ENCODE results near the gene SF1.

SF1 gene

DNA sequence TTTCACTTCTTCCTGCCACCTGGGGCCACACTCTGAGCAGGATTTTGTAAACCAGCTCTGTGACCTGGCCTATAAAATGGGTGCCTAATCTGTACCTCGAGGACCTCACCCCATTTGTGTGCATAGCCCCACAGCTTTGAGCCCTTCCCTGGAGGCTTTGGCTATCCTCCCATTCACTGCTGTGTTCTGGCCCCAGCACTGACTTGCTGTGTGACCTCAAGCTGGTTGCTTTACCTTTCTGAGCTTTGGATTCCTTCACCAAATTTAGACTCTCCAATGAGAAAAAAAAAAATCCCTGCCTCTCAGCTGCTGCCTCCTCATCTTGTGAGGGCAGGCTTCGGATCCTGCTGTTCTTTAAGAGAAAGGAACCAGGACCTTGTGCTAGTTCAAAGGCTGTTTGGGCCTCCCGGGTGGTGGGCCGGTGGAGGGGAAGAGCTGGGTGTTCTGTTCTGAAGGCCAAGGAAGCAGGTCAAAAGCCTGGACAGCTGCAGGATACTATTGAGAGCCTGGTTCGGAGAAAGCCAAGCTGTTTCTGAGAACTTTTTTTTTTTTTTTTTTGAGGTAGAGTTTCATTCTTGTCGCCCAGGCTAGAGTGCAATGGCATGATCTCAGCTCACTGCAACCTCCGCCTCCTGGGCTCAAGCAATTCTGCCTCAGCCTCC is 17.5 kb downstream of the SF1 start:
- DNase-seq: no peak

DNA sequence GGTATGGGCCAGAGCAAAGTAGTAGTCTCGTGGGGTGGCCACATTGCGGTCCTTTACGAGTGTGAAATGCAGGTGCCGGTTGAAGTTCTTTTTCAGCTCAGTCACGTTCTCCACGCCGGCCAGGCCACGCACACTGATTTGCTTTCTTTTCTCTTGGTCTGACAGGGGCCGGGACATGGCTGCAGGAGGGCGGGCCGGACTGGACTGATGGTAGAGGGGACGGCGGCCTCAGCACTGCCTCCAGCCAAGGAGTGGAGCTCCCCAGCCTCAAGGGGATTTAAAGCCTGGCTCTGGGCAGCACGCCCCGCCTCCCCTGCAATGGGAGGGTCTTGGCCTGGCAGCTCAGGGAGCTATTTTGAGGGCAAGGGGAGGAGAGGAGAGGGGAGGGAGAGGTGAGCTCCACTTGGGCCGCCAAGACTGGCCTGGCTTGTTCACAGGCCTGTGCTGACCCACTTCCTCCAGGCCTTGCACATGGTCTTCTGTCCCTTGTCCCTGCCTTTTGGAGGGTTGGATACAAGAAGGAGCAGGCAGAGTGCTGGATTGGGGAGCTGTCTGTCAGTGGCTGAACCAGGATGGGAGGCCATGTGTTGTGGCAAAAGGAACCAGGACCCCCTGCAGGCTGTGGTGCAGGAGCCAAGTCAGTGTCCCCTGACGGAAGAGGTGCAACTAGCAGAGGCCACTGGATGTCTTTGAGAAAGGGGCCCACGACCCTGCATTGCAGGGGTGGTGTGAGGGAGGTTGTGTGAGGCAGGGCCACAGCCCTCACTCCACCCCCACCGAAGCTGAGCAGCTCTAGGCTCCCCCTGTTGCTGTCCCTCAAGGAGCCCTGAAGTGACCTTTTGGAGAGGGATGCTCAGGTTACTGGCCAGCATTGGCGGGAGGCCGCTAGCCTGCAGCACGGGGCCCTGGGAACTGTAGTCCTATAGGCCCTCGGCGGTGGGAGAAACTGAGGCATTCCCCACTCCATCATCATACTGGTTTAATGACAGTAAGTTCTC is 18.3 kb downstream of the SF1 start, which contains the start of gene PYGM:
TSS of gene PYGM (minus strand) at position 253 of the 998 bp plus-strand sequence. CDS start at position 177, 76 bp downstream.
- ATAC-seq (no peak), DNase-seq (no peak)

More for the DNA sequence above, 17.5 kb downstream of the SF1 start:
- ATAC-seq: no peak

DNA sequence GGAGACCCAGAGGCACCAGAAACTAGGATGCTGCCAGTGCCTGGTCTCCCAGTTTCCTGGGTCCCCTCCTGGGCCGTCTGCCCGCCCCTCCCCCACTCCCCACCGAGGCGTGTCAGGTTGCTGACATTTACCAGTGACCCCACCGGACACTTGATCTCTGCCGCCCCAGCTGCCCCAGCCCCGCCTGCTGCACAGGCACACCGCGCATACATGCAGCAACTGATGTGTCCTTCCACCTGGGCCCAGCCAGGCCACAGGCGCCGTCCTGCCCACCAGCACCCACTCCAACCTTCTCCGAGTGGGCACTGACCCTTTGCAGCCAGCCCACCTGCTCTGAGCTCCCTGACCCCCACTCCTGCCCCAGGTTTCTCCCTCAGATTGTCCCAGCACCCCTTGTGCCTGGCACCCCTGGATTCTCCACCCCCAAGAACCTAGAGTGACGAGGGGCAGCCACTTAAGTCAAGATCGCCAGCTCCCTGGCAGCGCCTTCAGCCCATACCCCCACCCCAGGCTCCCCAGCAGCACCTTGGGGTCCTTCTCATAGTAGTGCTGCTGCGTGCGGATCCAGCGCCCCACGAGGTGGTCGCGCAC is 19.1 kb downstream of the SF1 start:
- ATAC-seq (no peak), DNase-seq (no peak)

DNA sequence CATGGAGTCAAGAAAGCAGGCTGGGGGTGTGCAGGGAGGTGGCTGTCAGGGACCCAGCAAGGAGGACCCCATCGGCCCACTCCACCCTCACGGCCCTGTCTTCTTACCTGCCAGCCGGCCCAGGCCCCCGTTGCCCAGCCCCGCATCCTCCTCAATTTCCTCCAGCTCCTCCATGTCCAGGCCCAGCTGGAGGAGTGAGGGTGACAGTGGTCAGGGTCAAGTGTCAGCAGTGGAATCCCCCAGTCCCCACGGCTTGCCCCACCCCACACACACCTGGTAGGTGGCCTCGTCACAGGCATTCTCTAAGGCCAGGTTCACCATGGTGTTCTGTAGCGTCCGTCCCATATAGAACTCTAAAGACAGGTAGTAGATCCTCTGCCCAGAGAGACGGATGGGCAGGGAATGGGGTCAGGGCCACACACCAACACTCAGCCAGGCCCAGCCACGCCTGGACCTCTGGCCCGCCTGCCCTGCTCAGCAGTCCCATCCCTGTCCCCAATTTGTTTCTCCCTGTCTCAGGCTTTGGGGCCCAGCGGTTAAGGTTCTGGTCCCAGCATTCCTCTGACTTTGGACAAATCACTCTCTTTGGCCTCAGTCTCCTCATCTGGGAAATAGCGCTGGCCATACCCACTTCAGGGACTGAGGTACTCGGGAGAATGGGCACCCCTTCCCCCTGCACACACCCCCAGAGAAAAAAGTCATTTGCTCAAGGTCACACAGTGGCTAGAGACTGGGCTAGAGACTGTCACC is 19.8 kb downstream of the SF1 start:
- DNase-seq: no peak
- no peak for ATAC-seq

DNA sequence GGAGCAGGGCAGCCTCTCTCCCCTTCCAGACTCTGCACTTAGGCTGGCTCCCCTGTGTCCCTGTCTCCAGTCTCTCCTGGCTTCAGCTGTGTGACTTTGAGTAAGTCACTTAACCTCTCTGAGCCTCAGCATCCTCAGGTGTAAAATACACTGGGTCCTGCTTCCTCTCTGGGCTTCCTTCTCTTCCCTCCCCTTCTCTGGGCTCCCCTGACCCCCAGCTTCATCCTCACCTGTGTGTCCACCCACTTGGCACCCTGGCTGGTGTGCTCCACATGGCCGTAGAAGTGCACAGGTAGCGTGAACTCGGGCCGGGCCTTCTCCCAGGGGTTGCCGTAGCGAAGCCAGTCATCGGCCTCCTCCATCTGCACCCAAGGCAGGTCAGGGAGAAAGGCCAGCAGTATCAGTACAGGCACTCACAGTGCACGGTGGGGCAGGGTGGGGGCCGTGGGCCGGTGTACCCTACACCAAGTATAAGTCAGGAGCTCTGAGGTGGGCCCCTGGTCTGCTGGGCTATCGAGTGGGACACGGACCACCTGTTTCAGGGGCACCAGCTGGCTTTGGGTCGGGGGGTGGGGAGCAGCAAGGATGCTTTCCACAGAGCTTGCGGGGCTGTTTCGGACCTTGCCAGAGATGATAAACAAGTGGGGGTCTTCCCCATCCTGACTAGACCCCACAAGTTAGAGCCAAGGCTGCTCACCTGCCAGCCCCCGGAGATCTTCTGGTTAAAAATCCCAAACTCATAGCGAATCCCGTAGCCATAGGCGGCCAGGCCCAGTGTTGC is 20.6 kb downstream of the SF1 start:
- ATAC-seq (no peak), DNase-seq (no peak)

DNA sequence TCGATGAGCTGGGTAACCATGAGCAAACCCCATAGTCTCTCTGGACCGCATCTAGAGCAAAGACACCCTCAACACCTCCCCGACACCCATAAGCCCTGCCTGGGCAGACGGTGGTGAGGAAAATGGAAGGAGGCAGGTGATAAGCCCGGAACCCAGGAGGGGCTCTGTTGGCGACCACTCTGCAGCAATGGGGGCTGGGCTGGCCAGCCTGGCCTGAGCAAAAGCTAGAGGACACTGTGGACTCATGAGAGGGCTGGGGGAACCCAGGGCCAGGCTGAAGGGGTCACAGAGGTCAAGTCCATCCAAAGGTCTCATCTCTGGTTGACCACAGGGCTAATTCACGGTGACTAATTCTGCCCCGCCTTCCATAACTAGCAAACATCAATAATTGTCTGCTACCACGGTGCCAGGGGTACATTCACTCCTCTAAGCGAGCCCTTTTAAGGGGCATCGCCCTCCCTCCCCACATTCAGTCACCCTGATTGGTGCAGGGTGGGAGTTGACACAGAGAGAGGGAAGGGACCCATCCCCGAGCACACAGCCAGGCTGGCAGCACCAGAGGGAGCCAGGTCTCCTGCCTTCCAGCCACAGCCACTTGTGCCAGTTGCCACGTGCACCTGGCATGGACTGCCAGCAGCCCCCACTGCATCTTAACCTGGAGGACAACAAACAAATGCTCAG is 22.5 kb downstream of the SF1 start:
- DNase-seq (no peak), ATAC-seq (no peak)

DNA sequence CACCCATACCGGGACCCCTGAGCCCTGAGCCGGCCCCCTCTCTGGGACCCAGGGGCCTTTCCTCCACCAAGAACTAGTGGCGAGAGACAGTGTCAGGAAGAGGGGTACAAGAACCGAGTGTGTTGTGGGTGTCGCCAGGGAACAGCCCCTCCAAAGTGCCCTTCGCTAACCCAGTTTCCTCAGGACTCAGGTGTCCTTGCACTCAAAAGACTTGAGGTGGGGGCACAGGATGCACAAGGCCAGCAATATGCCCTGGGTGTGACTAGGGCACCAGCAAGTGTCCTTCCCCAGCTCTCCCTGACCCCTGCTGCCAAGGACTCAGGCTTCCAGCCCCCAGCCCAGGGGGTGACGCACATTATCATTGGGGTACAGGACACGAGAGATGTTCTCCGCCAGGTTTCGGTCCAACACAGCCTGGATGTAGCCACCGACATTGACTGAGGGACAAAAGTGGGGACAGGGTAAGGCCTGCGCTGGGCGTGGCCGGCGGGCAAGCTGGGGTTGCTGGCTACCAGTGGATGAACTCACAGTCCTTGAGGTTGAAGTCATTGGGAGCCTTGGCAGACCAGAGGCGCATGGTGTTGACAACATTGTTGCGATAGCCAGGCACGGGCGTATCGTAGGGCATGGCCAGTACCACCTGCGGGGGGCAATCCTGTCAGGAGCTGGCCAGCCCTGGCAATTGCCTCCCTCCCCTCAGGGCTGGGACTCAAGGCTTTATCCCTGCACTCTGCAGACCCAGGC is 23.3 kb downstream of the SF1 start:
- ATAC-seq (no peak), DNase-seq (no peak)

DNA sequence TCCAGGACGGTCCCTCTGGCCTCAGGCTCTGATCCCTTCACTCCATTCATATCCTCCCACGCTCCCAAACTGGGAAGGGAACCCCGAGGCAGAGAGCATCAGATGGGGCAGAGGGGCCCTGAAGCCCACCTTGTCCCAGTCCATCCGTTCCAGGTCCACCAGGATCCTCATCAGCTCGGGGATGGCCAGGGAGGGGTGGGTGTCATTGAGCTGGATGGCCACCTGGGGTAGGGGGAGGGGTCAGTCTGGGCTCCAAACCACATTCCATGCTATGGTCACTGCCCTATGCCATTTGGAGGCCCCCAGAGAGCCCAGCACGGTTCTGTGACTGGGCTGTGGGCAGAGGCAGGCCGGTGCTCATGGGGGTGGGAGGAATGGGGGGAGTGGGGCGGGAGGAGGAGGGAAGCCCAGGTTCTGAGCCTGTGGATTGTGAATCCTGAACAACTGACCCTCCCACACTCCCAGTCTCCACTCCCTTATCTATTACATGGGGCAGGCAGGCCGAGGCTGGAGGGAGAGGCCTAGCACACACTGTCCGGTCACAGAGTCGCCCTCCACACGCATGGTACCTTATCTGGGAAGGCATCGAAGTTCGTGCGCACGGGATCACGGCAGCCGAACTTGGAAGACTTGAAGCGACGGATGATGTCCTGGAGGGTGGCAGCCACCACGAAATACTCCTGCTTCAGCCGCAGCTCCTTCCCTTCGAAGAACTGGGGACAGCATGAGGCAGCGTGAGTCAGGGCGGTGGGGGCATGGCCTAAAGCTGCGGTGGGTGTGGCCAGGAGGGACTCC is 24.0 kb downstream of the SF1 start:
- ATAC-seq: no peak
- no peak for DNase-seq

DNA sequence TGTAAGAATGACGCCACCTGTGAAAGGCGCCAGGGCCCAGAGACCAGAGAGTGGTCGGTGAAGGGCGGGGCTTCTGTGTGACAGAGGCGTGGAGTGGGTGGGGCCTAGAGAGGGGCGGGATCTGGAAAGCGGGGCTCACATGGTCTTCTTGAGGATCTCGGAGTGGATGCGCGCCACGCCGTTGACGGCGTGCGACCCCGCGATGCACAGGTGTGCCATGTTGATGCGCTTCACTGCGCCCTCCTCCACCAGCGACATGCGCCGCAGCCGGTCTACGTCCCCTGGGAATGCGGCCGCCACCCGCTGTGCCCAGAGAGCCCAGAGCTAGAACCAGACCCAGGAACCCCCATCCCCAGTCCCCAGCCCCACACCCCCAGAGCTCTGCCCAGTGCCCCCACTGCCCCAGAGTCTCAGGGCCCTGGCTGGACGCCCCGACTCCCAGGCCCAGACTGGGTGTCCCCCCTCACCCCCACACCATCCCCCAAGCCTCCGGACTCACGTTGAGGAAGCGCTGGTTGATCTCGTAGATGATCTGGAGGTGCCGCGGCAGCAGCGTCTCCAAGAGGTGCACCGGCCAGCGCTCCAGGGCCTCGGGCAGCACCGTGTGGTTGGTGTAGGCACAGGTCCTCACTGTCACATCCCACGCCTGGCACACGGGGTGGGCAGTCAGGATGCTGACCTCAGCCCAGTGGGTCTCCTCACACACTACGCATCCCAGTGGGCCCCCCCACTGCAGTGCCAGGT is 24.8 kb downstream of the SF1 start:
- ATAC-seq (no peak), DNase-seq (no peak)

DNA sequence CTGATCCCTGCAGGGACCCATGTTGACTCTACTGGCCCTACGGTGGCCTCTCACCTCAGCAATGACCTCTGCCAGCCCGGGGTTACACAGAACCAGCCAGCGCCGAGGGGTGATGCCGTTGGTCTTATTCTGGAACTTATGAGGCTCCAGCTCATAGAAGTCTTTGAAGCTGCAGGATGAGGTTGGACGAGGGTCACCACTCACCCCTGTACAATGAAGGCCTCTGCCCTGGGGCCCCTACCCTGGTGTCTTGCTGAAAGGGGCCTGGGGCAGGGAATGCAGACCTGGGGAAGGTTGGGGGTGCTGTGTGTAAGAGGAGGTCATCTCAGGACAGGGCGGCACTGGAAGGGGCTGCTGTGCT is 25.3 kb downstream of the SF1 start:
- ATAC-seq: no peak
- DNase-seq: no peak

DNA sequence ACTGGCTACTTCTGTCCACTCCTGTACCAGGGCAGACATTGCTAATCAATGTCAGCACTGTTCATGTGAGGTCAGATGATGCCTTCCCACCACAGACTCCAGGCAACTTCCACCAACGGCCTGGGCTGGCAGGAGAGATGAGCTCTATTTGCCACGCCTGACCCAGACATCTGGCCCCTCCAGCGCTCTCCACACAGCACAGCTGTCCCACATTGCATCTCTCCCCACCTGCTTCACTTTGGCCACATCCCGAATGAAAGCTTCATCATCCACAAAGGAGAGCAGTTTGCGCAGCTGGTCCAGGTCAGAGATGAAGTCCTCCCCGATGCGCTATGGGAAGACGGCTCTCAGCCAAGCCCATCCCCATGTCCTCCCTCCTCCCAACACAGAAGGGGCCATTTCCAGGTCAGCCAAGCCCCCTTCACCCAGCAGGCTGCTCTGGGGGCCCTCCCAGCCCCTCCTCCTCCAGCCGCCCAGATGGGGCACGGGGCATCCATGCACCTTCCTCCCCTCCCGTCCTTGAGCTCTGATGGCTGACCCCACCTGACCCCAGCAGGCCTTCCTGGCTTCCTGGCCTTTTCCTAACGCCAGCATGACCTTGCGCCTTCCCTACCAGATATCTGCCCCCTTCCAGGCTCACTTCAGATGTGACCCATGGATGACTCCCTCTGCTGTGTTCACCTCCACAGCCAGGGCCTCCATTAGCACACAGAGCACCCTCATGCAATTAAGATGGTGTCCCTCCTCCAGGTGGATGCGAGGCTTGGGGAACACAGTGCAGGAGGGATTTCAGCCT is 26.0 kb downstream of the SF1 start:
- ATAC-seq (no peak), DNase-seq (no peak)

DNA sequence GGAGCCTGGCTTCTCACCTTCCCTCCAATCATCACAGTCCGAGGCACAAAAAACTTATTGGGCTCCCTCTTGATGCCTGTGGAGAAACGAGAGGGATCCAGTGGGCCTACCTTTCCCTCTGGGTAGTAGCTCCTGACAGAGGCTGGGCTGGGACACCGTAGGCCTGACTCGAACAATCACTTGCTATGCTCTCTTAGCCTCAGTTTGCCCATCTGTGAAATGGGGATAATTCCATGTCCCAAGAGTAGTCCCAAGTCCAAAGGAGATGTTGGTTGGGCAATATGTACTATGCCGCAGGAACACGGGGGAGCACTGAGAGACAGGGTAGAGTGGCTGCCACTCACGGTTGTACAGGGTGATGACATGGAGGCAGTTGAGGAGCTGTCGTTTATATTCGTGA is 26.8 kb downstream of the SF1 start:
- DNase-seq (no peak), ATAC-seq (no peak)

DNA sequence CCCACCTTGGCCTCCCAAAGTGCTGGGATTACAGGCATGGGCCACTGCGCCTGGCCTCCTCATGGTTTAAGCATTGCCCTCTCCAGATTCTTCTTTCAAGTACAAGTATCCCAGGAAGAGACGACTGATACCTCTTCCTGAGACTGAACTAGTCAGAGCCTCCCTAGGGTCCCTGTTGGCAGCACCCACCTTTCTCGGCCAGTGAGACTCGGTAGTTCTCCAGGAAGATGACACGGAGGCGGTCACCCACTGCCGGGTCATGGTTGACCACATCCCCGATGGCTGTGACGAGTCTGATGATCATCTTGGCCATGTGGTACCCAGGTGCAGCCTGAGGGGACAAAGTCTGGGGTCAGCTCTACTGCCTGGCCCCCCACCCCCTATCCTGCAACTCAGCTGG is 27.2 kb downstream of the SF1 start:
- ATAC-seq: no peak

DNA sequence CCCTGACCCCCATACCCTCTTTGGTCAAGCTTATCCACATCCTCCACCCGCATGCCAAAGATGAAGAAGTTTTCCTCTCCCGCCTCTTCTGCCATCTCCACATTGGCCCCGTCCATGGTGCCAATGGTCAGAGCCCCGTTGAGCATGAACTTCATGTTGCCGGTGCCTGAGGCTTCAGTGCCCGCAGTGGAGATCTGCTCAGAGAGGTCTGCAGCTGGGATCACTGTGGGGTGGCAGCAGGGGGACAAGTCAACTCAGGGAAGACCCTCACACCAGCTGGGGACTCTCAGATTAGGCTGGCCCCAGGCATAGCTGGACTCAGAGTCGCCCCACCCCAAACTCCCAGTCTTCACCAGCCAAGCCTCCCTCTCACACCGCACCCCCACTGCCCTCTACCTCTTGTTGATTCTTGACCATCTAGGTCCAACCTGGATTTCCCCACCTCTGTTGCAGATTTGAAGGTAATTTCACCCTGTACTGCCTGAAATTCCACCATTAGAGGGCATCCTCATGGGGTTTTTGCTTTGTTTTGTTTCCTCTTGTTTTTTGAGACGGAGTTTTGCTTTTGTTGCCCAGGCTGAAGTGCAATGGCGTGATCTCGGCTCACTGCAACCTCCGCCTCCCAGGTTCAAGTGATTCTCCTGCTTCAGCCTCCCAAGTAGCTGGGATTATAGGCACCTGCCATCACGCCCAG is 27.8 kb downstream of the SF1 start:
- no peak for DNase-seq
- no peak for ATAC-seq

More for the DNA sequence above, 27.2 kb downstream of the SF1 start:
- DNase-seq: no peak

DNA sequence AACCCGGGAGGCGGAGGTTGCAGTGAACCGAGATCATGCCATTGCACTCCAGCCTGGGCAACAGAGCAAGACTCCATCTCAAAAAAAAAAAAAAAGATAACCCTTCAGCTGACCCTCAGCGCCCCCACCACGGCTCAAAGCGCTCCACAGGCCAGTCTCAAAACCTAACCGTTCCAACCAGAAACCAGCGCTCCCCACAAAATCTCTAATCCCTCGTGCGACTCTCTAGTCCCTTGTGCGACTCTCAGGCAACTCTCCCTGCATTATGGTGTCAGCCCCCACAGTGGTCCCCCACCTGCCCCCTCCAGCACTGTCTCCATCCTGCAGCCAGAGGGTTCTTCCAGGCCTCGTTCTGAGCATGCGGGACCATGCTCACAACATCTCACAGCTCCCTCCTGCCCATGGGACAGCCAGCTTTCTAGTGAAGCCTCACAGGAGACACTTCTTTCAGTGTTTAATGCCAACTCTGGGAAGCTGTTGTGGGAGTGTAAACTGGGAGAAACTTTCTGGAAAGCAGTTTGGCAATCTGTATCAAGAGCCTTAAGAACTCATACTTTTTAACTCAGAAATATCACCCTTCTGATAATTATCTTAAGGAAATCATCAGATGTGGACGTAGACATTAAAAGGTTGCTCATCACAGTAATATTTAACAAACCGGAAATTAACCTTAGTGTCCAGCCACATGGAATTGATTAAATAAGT is 30.2 kb downstream of the SF1 start:
- DNase-seq: no peak
- no peak for ATAC-seq

DNA sequence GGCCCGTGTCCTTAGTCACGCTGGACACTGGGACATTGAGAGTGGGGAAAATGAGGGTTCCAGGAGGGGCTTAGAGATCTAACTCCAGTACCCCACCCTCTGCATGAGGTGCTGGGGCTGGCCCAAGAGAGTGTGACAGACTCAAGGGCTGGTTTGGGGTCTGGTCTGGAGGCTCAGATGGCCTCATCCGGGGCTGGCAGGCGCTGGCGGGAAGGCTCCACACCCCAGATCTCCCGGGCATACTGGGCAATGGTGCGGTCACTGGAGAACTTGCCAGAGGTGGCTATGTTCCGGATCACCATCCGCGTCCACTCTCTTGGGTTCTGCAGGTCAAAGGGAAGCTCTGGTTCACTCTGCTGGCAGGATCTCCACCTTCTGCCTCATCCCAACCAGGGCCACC is 31.9 kb downstream of the SF1 start:
- DNase-seq (no peak), ATAC-seq (no peak)
